HG03571 (cell line): ENCODE results near the gene KCP.

Experiments
- ATAC-seq: cut with Tn5 transposase; IDR thresholded peaks from one replicate; pipeline ENCODE4 v1.9.1; 2021; ENCODE audit not compliant: unreplicated experiment

The KCP gene

DNA sequence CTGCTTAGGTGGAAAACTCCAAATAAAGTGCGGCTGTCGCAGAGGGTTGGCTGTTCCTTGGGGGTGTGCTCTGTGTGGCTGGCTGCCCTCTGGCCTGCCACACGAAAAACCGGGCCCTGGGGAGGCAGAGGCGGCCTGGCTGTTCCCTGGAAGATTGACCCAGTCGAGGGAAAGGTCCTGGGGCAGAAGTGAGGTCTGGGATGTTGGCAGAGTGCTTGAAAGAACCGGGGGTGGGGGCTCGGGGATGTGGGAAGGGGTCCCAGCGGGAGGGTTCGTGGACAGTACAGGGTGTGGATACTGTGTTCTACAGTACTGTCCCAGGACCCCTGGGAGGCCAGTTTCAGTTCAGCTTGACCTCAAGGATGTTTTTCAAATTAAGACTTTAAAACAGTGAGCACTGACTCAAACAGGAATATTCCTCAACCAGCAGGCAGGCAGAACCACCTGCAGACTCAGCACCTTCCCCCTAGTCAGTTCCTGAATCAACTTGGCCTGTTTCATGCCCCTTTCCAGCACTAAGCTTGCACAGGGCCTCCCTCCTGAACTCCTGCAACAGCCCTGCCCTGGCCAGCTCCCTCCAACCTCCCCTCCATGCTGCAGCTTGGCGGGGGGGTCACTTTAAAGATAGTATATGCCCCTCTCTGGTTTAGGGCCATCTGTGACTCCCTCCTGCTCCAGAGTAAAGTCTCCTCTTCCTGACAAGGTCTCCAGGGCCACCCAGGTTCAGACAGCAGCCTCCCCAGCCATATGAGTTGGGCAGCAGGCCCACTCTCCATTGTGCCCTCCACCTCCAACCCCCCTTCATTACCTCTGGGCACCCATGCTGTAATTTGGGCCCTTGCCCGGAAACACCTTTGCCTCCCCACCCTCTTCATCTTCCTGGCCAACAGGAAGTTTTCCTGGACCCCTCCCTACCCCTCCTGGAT, 51.0 kb downstream of the KCP start:
- ATAC-seq = no peak

DNA sequence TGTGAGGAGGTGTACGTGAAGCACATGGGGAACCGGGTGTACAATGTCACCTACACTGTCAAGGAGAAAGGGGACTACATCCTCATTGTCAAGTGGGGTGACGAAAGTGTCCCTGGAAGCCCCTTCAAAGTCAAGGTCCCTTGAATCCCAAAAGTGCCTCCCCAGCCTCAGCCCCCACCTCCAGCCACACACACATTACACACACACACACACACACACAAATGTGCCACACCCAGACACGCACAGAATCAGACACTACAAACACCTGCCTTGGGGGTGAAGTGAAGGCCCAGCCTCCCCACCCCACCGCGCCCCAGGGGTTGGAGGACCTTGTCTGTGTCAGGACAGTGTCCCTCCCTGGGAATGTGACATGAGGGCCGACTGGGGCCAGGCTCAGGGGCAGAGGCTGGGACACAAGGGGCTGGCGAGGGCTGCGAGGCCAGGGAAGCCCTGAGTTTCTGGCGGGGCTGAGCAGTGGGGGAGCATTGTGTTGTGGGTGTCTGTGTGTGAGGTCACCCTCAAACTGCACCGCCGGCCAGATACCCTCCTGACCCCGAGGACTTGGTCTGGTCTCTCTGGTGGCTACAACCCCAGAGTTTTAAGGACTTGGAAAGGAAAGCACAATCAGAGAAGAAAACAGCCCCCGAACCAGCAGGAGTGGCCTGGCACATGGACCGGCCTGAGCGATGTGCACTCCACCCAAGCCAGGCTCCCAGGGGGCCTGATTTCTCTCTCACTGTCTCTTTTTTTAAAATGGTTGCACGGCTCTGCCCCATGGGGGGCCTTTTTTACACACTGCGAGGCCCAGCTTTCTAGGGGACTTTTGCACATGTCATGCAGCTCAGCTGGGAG, 51.9 kb downstream of the KCP start:
- no peak for ATAC-seq

GRCh38 chr7:128856001-128856718, 54.3 kb downstream of the KCP start:
- ATAC-seq = no peak

GRCh38 chr7:128855559-128855958, 55.0 kb downstream of the KCP start:
- ATAC-seq = no peak

- no peak for ATAC-seq
Observed at GRCh38 chr7:128854396-128854795, 56.1 kb downstream of the KCP start.

- no peak for ATAC-seq
Observed at GRCh38 chr7:128853799-128854198, 56.7 kb downstream of the KCP start.

- ATAC-seq = no peak
Observed at GRCh38 chr7:128852537-128853254, 57.8 kb downstream of the KCP start.

- ATAC-seq = no peak
Observed at GRCh38 chr7:128849804-128850490, 60.6 kb downstream of the KCP start.

DNA sequence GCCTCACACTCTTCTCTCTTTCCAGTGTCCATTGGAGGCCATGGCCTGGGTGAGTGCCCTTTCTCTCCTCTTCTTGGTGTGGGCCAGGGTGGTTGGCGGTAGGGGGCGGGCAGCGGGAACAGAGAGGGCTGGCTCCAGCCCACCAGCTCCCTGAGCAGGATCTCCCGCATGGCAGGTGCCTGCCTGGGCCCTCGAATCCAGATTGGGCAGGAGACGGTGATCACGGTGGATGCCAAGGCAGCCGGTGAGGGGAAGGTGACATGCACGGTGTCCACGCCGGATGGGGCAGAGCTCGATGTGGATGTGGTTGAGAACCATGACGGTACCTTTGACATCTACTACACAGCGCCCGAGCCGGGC, 61.4 kb downstream of the KCP start:
- no peak for ATAC-seq

- no peak for ATAC-seq
Observed at GRCh38 chr7:128848289-128849155, 62.0 kb downstream of the KCP start.

GRCh38 chr7:128847721-128848211, 62.7 kb downstream of the KCP start:
- ATAC-seq = no peak

DNA sequence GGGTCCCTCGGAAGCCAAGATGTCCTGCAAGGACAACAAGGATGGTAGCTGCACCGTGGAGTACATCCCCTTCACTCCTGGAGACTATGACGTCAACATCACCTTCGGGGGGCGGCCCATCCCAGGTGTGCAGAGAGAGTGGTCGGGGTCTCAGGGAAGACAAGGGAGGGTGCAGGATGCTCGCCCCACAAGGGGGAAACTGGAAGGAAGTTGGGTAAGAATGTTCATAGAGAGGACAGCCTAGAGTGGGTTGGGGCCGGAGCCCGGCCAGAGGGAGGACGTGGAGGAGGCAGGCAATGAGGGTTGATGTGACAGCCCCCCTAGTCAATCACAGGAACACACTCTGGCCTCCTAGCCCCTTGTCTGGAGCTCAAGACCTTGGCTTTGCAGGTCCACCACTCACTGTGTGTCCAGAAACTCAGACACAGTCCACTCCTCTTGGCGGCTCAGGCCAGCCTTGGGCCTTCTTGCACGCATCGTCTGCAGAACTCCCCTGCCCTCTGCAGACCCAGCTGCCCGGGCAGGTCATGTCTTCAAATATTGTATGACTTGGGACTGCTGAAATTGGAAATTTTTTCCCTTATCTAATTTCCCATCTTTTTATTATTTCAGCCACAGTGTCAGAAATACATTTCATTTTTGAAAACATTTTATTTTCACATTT, 63.6 kb downstream of the KCP start:
- no peak for ATAC-seq

DNA sequence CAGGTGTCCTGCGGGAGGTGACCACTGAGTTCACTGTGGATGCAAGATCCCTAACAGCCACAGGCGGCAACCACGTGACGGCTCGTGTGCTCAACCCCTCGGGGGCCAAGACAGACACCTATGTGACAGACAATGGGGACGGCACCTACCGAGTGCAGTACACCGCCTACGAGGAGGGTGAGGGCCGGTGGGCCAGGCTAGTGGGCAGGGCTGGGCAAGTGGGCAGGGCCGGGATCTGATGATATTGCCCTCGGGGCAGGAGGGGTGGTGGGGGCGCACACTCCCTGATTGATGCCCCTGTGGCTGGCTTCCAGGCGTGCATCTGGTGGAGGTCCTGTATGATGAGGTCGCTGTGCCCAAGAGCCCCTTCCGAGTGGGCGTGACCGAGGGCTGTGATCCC, 64.5 kb downstream of the KCP start:
- no peak for ATAC-seq

- no peak for ATAC-seq
Observed at GRCh38 chr7:128845475-128845874, 65.0 kb downstream of the KCP start.

DNA sequence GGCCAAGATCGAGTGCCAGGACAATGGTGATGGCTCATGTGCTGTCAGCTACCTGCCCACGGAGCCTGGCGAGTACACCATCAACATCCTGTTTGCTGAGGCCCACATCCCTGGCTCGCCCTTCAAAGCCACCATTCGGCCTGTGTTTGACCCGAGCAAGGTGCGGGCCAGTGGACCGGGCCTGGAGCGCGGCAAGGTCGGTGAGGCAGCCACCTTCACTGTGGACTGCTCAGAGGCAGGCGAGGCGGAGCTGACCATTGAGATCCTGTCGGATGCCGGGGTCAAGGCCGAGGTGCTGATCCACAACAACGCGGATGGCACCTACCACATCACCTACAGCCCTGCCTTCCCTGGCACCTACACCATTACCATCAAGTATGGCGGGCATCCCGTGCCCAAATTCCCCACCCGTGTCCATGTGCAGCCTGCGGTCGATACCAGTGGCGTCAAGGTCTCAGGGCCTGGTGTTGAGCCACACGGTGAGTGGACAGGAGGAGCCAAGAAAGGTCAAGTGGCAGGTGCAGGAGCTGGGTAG, 65.7 kb downstream of the KCP start:
- no peak for ATAC-seq

GRCh38 chr7:128843938-128844621, 66.4 kb downstream of the KCP start:
- ATAC-seq = no peak
